HG02970 (cell line): ENCODE measurements around the gene FBN1.

ENCODE experiments used
- ATAC-seq: cut with Tn5 transposase; IDR thresholded peaks from one replicate; pipeline ENCODE4 v1.9.1; 2021; ENCODE audit warnings: mild to moderate bottlenecking, moderate library complexity, moderate number of reproducible peaks; ENCODE audit not compliant: unreplicated experiment, low FRiP score

FBN1 gene

DNA sequence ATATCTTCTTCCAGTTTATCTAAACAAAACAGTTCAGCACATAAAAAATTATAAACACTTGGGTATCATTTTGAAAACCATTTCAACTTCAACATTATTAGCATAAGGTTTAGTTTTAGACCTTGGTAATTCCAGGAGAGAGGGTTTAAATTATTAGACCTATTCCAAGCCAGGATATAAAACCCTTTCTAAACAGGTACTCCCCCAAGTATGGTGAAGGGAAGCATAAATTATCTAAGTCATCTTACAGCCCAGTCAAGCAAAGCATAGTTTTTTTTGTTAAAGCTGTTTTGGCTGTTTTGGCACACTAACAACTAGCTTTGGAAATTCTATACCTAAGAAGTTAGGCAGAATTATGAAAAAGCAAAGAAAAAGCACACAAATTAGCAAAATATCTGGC, 87.3 kb downstream of the FBN1 start:
- ATAC-seq, result no peak

DNA sequence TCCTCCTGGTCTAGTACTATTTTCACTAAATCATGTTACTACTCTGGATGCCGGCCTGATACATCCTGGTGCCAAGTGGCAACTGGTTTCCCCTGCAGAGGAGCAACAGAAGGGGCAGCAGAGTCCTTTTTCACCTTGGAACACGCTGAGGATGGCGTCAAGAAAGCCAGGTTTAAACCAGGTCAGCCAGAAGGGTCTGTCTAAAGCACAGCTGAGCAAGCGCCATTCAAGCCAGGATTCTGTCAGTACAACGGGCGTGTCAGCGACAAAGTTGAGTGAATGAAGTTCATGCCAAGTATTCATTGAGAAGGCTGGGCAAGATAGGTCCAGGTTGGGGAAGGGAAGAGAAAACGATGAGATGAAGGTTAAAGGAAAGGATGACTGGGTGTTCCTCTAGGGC, 88.2 kb downstream of the FBN1 start:
- no peak for ATAC-seq

DNA sequence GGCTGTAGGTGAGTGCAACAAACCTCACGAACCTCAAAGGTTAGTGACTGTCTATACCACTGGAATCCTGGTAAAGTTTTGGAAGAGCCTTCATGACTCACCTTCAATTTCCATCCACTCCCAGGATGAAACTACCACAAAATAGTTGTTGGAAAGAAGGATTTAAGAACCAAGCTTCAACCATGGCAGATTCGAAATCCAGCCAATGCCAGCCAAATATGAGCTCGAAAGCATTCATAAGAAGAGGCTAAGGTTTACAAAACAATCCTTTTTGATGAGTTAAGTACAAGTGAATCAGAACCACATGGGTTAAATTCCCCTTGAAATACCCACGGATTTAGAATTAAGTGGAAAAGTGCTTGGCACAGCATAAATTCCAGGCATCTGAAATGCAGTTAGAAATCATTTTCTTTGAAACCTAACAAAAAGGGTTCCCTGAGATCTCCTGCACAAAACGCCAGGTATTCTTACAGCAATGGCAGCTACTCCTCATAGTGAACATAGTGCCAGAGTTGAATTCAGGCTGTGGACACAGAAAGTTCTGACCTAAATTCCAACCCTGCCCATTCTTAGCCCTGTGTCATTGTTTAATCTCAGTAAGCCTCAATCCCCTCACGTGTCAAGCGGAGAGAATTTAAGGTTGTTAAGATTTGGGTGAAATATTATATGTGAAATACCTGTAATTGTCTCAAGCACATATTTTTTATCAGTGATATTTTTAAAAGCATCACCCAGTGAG, 89.2 kb downstream of the FBN1 start:
- no peak for ATAC-seq

DNA sequence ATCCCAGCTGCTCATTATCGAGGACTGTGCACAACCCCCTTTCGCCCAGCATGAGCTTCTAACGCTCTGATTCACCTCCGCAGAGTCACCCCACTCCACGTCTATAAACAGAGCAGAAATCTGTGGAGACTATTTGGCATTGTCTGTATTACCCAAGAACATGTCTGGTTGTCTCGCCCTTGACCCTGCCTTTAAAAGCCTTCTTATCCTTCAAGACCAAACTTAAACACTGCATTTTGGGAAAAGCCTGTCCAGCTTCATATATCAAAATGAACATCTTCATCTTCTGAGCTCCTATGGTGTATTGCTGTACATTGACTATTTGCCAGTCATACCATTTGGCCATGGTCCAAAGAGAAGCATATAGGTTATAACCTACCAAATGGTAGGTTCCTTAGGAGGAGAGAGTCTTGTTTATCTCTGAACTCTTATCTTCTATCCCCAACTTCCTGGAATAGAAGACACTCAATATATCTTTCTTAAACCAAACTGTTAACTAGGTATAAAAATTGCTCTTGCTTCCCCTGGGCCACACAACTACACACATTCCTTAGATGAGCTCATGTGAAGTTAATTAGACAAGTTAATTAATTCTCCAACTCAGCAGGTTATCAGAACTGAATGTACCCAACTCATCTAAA, 90.1 kb downstream of the FBN1 start:
- ATAC-seq, result no peak

DNA sequence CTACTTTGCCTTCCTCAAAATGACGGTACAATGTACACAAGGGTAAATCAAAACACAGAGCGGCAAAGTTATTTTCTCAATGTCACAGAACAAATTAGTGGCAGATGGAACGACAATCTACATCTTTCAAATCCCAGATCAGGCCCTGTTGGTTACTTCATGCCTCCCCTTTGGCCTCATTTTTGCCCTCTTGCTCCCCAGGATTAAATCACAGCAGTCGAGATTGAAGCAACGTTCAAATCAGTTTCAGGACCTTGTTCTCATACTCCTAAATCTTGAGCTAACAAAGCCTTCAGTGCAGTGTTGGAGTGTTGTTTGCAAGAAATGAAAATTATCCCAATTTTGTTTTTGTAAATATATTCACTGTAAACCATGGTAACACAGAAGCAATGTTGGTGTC, 91.4 kb downstream of the FBN1 start:
- no peak for ATAC-seq

DNA sequence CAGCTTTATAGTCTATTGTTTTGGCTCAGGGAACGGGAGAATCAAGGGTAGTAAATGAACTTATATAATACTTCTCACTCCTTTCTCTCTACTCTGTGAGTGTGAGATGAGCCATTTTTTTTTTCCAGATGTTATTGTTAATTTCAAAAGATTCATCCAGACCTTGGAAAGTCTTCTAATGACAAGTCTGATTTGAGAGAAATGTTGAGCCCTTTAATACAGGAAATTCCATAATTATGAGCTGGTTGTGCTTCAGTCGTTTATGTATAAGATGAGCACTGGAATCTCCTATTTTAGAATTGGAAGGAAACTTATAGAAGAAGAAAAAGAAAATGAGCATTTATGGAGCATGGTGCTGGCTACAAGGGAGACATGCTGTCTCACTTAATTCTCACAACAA, 92.0 kb downstream of the FBN1 start:
- ATAC-seq, result no peak

DNA sequence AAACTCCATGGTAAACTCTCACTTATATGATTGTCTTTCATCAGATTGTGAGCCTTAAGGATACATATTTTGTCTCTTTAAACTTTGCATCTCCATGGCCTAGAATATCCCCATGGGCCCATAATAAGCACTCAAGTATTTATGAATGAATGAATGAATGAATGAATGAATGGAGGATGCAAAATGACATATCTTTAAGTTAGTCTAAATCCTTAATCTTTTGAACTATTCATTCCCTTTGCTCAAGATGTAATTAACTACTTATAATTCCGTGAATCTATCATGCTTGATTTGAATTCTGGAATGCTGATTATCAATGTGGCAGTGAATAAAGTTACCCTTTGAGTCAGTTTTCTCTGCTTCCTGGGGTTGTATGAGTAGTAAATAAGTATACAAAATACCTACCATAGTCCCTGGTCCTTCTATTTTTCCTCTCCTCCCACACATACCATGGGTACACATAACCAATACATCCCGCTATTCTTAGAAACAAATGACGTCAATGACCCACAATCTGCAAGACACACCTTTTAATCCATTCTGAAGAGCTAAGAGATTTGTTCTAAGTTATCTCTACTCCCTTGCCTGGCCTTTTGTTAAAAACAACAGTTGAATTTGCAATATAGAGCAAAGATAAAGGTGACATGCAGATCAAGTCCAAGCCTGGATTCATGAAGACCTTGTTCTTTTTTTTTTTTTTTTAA, 94.5 kb downstream of the FBN1 start:
- ATAC-seq, result no peak

DNA sequence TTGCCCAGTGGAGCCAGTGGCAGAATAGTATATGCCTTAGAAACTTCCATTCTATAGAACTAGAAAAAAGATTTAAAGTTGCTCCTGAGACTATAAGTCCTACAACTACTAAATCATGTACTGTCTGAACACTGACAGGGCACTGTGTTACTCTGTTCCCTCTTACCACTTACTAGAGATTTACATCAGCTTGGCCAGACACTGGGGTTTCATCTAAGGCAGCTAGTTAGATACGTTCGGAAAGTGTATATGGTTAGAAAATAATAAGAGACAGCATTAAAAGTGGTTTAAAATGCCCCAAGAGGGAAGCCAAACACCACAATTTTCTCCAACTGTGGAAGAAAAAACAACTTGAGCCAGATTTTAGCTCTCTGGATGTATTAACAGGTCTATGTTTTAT, 97.1 kb downstream of the FBN1 start:
- no peak for ATAC-seq

DNA sequence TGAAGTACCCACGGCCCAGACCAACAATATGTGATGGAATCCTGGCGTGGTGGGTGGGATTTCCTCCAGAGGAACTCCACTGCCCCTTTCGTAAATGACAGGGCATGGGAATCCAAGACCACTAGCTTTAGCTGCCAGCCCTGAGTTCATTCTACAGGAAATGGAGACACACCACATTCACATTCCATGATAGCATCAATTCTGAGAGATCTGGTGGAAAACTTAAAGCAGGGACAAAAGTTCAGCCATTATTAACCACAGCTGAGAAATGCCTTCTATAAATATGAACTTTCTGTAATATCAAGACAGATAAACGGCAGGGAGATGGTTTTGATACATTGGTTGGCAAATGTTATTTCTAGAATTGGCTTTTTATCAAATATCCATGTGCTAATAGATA, 98.2 kb downstream of the FBN1 start:
- no peak for ATAC-seq

DNA sequence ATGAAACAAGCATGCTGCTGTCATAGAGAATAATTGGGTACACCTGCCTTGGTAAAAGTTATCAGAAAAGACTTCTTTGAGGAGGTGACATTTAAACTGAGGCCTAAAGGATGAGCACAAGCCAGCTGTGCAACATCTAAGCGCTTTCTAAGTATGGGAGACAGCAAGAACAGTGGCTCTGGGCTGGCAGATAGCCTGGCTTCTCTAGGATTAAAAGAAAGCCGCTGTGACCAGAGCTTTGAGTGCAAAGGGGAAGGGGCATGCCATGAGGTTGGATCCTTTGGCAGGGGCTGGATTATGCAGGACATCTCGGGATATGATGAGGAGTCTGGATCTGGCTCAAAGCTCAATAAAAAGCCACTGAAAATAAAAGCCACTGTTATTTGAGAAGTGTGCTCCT, 99.2 kb downstream of the FBN1 start:
- no peak for ATAC-seq

DNA sequence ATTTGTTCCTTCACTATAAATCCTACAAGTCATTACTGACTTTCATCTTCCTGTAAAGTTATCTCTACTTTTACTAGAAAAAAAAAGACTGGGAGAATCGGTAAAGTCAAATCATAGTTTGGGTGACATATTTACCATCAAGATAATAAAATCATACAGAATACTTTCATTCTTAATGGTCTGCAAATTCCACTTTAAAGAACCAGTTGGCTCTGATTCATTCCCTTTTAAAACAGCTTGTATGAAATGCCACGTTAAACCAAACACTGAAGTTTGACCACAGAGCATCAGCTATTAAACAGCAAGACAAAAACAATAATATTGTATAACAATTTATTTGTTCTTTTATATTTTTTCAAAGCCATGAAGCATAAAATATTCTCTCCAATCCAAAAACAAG, 100.7 kb downstream of the FBN1 start:
- ATAC-seq, result no peak

DNA sequence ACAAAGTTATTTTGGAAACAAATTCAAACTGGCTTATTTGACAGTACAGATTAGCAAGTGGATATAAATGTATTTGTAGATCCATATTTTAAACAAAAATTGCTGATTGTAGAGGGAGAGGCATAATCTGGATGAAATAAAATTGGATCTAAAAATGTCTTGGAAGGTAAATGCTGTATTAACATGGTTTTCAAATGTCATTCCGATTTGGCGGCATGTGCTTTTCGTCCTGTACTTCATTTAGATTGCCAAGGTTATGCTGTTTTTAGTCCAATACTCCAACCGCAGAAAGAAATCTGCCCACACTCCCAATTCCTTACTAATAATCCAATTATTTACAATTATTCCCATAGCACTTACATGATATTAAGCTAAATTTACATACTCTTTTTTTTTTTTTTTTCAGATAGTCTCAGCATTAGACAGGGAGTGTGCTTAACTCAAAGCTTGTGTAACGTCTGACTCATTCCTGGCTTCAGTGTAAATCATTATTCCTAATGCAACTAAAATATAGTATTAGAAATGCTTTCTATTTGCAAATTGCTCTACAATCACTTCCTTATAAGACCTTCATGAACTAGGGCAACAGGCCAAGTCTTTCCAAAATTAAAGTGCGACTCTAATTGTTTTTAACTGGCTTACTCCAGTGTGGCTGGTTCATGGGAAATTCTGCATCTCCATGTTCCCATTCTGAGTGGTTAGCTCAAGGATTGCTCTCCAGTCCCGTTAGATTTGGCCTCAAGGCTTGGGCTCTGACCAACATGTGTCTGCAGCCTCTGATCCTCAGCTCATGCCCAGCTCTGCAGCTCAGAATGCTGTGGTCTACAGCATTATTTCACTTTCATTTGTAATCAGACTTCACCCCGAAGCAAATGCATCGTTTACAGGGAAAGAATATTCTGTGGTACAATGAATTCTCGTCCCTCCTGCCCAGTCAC, 103.9 kb downstream of the FBN1 start:
- ATAC-seq, result no peak

DNA sequence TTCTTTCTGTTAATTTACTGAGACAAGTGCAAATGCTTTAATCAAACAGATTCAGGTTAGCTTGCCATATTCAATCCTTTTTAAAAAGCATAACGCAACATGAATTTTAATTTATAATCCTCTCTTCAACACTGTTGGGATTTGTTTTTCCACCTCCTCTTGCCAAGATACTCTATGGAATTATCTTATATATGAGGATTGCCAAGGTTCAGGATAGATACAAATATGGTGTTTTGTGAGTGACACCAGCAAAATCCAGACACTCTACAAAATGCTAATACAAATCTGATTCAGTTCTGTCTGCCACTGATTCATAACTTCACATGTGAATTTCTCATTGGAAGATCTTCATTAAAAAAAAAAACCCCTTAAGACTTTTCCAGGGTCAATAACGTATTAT, 104.8 kb downstream of the FBN1 start:
- ATAC-seq, result no peak

DNA sequence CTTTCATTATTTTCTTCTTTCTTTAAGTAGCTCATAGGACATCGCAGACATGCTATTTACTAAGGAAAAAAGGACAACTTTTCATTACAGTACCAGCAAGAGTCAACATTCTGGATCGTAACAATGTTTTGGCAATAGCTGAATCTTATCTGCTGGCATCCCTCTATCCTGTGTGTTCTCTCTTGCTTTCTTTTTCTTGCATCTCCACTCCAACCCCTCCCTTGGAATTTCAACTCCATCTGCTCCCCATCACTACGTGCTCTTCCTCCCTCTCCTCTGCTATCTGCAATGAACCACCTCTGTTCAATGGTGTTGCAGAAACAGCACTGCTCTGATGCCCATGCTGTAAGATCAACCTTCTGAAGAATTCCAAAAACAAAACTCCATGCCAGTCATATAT, 106.6 kb downstream of the FBN1 start:
- ATAC-seq, result no peak

DNA sequence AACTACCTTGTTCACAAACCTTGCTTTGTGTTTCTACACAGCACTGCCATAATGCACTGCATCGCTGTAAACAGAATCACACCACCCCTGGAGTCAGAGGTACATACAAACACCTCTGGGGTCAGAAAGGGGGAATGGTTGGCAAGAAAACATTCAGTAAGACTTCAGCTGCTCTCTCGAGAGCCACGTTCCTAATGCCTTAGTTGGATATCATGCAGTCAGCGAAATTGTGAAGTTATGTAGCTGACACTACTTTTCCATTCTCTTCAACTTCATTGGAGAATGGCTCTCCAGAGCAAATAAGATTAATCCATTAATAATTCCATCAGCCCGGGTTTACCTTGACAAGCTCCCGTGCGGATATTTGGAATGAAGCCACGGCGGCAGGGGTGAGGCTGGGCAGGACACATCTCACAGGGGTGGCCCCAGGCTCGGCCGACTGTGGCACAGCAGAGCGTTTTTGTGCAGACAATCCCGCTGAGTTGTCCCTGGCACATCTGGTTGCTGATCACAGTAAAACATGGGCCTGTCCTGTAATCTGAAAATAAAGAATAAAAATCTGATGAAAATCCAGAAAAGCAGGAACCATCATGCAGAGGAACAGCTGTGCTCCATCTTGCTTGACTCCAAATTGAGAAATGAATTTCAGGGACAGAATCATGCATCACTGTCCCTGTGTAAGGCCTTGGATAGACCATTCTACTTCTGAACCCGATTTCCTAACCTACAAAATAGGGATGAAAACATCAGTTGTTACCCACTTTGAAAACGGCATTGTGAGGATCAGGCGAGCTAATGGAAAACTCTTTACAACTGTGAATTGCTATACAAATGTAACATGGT, 108.0 kb downstream of the FBN1 start:
- no peak for ATAC-seq

DNA sequence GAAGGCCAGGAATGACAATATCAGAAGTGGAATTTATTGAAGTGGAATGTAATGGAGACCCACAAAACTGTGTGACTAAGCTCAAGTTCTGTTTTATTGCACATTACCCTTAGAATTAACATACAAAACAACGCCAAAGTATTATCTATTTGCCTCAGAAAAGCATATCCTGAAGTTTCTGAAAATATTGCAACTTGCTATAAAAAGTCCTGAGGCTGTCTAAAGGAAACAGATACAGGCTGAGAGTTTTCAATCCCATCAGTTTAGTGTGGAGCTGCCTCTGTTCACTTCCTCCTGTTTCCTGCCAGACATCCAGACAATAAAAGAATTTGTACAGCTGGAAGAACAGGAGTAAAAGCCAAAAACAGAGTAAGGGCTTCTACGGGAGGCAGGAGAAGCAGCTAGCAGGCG, 108.8 kb downstream of the FBN1 start:
- no peak for ATAC-seq

DNA sequence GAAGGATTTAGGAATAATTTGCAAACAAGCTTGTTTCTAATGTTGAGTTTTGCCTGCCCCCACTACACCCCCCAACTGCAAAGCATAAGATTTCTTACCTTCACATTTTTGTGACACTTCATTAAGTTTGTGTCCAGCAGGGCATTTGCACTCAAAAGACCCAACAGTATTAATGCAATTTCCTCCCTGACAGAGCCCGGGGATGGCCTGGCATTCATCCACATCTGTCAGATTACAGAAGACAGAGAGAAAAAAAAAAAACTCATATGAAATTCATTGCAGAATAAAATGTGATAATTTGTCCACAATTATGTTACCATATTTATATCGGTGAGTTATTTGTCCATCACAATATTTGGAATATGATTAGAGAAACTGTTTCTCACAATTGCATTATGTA, 111.5 kb downstream of the FBN1 start:
- ATAC-seq, result no peak

DNA sequence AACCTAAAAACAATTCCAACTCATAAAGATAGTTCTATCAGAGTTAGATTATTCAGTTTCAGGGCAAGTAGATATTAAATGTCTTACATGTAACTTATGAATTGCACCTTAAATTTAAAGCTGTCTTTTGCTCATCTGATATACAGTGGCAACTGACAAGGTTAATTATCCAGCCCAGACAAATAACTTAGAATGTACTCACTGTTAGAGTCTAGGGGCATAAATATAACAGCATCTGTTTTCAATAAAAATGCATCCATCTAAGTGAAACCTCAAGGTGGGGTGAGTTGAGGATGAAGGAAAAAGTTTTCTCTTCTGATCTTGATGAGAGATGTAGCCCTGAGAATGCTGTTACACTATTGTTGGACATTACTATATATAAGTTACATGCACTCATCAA, 112.6 kb downstream of the FBN1 start:
- no peak for ATAC-seq

DNA sequence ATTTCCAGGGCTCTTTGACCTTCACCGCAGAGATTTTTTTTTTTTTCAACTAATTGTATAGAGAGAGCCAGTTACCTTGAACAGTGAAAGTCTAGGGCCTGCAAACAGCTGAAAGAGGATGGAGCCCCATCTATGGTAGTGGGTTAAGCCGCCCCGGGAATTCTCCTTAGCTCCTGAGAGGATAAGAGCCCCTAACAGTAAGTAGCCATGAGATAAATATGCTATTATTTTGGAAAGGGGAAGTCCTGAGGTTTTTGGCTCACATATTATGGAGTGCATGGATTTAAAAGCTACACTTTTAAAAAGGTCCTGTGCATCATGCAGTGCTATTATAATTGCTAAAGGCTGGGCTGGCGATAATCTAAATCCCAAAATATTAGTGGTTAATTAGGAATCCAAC, 115.0 kb downstream of the FBN1 start:
- no peak for ATAC-seq

DNA sequence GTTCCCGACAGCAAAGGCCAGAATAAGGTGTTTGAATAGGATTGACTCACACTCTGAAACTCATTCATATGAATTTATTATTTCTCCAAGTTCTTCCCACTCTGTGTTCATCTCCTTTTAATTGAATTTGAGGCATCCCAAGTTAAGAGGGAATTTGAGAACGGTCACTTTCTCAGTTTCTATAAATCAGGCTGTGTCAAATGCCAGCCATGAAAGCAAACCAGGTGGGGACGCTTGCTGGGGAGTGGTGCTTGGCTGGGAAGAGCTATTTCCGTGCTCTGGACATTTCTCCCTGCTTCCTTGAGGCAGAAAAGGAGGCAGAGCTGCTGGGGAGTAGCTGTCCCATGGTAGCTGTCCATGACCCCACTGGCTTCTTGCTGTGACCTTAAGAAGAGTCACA, 116.6 kb downstream of the FBN1 start:
- ATAC-seq, result no peak
